Cardiac fibroblast (primary cell): ENCODE data around the gene TNNI3.

Experiments
- DNase-seq, 2 donors: peaks; one replicate each; pipeline versions ENCODE4 v3.0.0 to v3.0.0-alpha.2; 2010; ENCODE audit warnings: low read depth in 2 of 2
- H3K4me3 ChIP-seq, 2 donors: replicated peaks in 1 of 2; 1 replicate in 1 of 2; 2 replicates in 1 of 2; pipeline ENCODE4 v1.5.1; 2011; ENCODE audit warnings: low read depth in 2 of 2, low read length in 2 of 2, mild to moderate bottlenecking in 2 of 2, moderate library complexity in 1 of 2
- CTCF ChIP-seq: IDR thresholded peaks from one replicate; pipeline ENCODE4 v1.5.1; 2011; ENCODE audit warnings: low read depth, mild to moderate bottlenecking, low read length, inconsistent platforms

TNNI3 gene

DNA sequence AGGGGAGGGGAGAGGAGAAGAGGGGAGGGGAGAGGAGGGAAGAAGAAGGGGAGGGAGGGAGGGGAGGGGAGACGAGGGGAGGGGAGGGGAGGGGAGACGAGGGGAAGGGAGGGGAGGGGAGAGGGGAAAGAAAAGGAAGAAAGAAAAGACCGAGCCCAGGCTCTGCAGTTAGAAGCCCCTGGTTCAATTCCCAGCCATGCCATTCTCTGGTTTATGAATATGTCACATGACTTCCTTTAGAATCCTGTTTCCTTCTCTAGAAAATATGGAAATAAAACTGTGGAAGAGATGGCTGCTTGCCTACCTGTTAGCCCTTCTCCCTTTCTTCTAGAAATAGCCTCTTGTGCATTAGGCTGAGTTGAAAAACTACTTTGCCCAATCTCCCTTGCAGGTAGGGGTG, 22.8 kb downstream of the TNNI3 start:
- no peak overlapping the region for H3K4me3 ChIP-seq
- TF ChIP-seq CTCF = no peak
- no peak for DNase-seq

- no peak overlapping the region for H3K4me3 ChIP-seq
- TF ChIP-seq CTCF = no peak
- DNase-seq = no peak
These were observed 23.7 kb downstream of the TNNI3 start for GRCh38 chr19:55133639-55134444.

GRCh38 chr19:55132453-55133129, 24.9 kb downstream of the TNNI3 start:
- no peak for TF ChIP-seq CTCF
- H3K4me3 ChIP-seq = no peak overlapping the region
- DNase-seq = no peak

DNA sequence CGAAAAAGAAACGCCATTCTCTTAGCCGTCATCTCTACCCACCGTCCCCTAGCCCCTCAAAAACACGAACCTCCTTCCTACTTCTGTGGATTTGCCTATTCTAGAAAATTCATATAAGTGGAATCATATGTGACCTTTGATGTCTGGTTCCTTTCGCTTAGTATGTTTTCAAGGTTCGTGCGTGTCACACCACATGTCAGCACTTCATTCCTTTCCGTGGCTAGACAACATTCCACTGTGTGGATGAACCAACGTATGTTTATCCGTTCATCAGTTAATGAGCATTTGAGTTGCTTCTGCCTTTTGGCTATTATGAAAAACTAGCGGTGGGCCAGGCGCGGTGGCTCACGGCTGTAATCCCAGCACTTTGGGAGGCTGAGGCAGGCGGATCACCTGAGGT, 26.1 kb downstream of the TNNI3 start:
- H3K4me3 ChIP-seq = no peak overlapping the region
- no peak for TF ChIP-seq CTCF
- DNase-seq = no peak

- no peak for TF ChIP-seq CTCF
- DNase-seq = peak in 1 of 2 donors; percentile 27
- no peak overlapping the region for H3K4me3 ChIP-seq
These were observed 38.5 kb downstream of the TNNI3 start for GRCh38 chr19:55119053-55119452.

DNA sequence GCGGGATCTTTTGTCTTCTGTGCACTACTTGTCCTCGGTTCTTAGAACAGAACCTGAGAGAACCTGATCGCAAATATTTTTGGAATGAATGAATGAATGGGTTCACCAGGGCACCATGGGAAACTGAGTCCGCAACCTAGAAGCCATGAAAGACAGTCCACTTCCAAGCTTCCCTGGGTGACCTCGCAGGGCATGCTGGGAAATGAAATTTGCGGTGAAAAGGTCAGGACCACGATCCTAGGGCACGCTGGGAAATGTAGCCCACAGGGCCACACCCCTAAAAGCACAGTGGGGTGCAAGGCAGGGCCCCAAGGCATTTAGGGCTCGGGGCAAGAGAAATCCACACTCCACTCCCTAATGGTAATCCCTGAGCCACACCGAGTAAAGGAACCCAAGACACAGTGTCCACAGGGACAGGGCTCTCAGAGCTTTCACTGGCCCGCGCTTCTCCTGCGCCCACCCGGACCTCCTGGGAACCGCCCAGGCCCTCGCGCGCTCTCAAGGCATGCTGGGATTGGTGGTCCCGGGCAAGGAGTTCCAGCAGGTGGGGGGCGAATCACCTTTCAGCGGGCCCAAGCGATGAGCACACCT, 39.0 kb downstream of the TNNI3 start:
- peak in 1 of 2 donors; percentile 61 for DNase-seq
- H3K4me3 ChIP-seq = peak overlapping the region; percentile 53 to 96
- no peak for TF ChIP-seq CTCF
